Islet precursor cell (in vitro differentiated cells): ENCODE measurements around the gene ALDH1A3.

ENCODE experiments used
- DNase-seq: peaks from one replicate; pipeline ENCODE4 v3.0.0-alpha.2; 2018

ALDH1A3 gene

GRCh38 chr15:100859970-100860828 is 19.4 kb upstream of the ALDH1A3 start:
- peak; percentile 17 for DNase-seq

GRCh38 chr15:100860829-100861510 is 18.7 kb upstream of the ALDH1A3 start:
- DNase-seq: peak; percentile 28

- DNase-seq: no peak
These were observed 18.1 kb upstream of the ALDH1A3 start for GRCh38 chr15:100861511-100861991.

GRCh38 chr15:100862162-100862561 is 17.5 kb upstream of the ALDH1A3 start:
- DNase-seq: no peak

GRCh38 chr15:100863075-100863795 is 16.4 kb upstream of the ALDH1A3 start:
- no peak for DNase-seq

GRCh38 chr15:100863796-100864267 is 15.8 kb upstream of the ALDH1A3 start:
- no peak for DNase-seq

GRCh38 chr15:100866386-100867330 is 13.0 kb upstream of the ALDH1A3 start:
- no peak for DNase-seq

- no peak for DNase-seq
These were observed 12.2 kb upstream of the ALDH1A3 start for GRCh38 chr15:100867433-100867832.

- no peak for DNase-seq
These were observed 10.3 kb upstream of the ALDH1A3 start for GRCh38 chr15:100869151-100869999.

GRCh38 chr15:100873029-100873677 is 6.5 kb upstream of the ALDH1A3 start:
- peak; percentile 80 for DNase-seq

GRCh38 chr15:100875495-100875894 is 4.1 kb upstream of the ALDH1A3 start:
- DNase-seq: no peak

- DNase-seq: no peak
These were observed 3.7 kb upstream of the ALDH1A3 start for GRCh38 chr15:100875976-100876375.

GRCh38 chr15:100877551-100877950 is 2.1 kb upstream of the ALDH1A3 start:
- peak; percentile 91 for DNase-seq

GRCh38 chr15:100878130-100878529 is 1.5 kb upstream of the ALDH1A3 start:
- no peak for DNase-seq

GRCh38 chr15:100878648-100879047 is 983 bp upstream of the ALDH1A3 start:
- DNase-seq: no peak

- no peak for DNase-seq
These were observed 569 bp upstream of the ALDH1A3 start for GRCh38 chr15:100879061-100879463.

GRCh38 chr15:100880139-100880896 is 687 bp downstream of the ALDH1A3 start:
- no peak for DNase-seq

GRCh38 chr15:100880897-100881242 is 1.2 kb downstream of the ALDH1A3 start:
- no peak for DNase-seq

GRCh38 chr15:100881573-100882336 is 2.1 kb downstream of the ALDH1A3 start:
- no peak for DNase-seq
